Caco-2 (cell line): ENCODE data around the gene STX1A. TPM values are rescaled to one million over a fixed set of nuclear protein-coding genes. Genes with fewer than 3 reads are reported as not detected.

Experiments
- Bru-seq: library from RNA; stranded (reverse); fragments of 400-500 nt; gene quantifications from one replicate; lab custom pipeline; 2021; lab: Mats Ljungman, UMichigan
- BruChase-seq, 2 experiments: library from RNA; stranded (reverse); fragments of 400-500 nt; gene quantifications; one replicate each; lab custom pipeline; 2021; lab: Mats Ljungman, UMichigan
- BruUV-seq: library from RNA; stranded (reverse); fragments of 400-500 nt; replicated peaks from 2 replicates; lab custom pipeline; 2021; lab: Mats Ljungman, UMichigan
- CTCF ChIA-PET: fragments of 300-600 bp; sonication (Branson Sonifier 250); formaldehyde crosslinking; loops from one replicate; lab custom pipeline; 2022; ENCODE audit warnings: antibody characterized with exemption; lab: Charles Lee
- POLR2A ChIA-PET: fragments of 300-600 bp; sonication (Branson Sonifier 250); formaldehyde crosslinking; loops from one replicate; lab custom pipeline; 2022; ENCODE audit warnings: antibody characterized with exemption; lab: Charles Lee
- DNase-seq, 2 experiments: peaks; one replicate each; pipeline versions ENCODE4 v3.0.0 to v3.0.0-alpha.2; 2020 to 2022
- H3K27me3 ChIP-seq: replicated peaks from 2 replicates; pipeline ENCODE4 v1.6.0; 2011; ENCODE audit warnings: low read length; ENCODE audit not compliant: control insufficient read depth, insufficient read depth
- H3K36me3 ChIP-seq: 2 replicates; pipeline ENCODE4 v1.5.1; 2011; ENCODE audit warnings: low read length; ENCODE audit not compliant: control insufficient read depth, insufficient read depth
- H3K4me1 ChIP-seq: fragments of 250-450 bp; sonication (Bioruptor Pico); 2 replicates; pipeline ENCODE4 v1.5.1; 2020; ENCODE audit warnings: mild to moderate bottlenecking
- H3K4me3 ChIP-seq: 2 replicates; pipeline ENCODE4 v1.5.1; 2011; ENCODE audit warnings: low read depth, mild to moderate bottlenecking, control low read depth, low read length
- H3K9me3 ChIP-seq: fragments of 250-450 bp; sonication (Bioruptor Pico); 2 replicates; pipeline ENCODE4 v1.5.1; 2020; ENCODE audit warnings: mild to moderate bottlenecking, moderate library complexity
- H3K27ac Mint-ChIP-seq: one replicate; pipeline ENCODE4 v1.8.0; 2022; ENCODE audit warnings: mixed read lengths; ENCODE audit not compliant: unreplicated experiment
- H3K27me3 Mint-ChIP-seq: one replicate; pipeline ENCODE4 v1.8.0; 2022; ENCODE audit warnings: mixed read lengths; ENCODE audit not compliant: insufficient read depth, unreplicated experiment
- H3K36me3 Mint-ChIP-seq: one replicate; pipeline ENCODE4 v1.8.0; 2022; ENCODE audit warnings: mild to moderate bottlenecking, mixed read lengths; ENCODE audit not compliant: insufficient read depth, unreplicated experiment
- H3K4me1 Mint-ChIP-seq: one replicate; pipeline ENCODE4 v1.8.0; 2022; ENCODE audit warnings: low read depth, mixed read lengths; ENCODE audit not compliant: unreplicated experiment
- H3K4me3 Mint-ChIP-seq: one replicate; pipeline ENCODE4 v1.8.0; 2022; ENCODE audit warnings: mild to moderate bottlenecking, moderate library complexity, mixed read lengths; ENCODE audit not compliant: unreplicated experiment
- H3K9me3 Mint-ChIP-seq: one replicate; pipeline ENCODE4 v1.8.0; 2022; ENCODE audit warnings: mixed read lengths; ENCODE audit not compliant: unreplicated experiment
- intact Hi-C: fragments of 100-400 bp; cut with micrococcal nuclease; formaldehyde crosslinking; loops from one replicate; pipeline ENCODE4 v1.10.0; 2022; ENCODE audit not compliant: unreplicated experiment
- long read RNA-seq: library from polyadenylated mRNA; stranded (forward); transcript quantifications from one replicate; pipeline ENCODE4 v2.0.0, GENCODE V29; 2022
- total RNA-seq: library from RNA; stranded (reverse); gene quantifications from 2 replicates; pipeline ENCODE4 v1.2.3, GENCODE V29; 2022
- TF ChIP-seq, protein P1 (sequence below), 2 experiments: fragments of 200-600 bp in 1 of 2; IDR thresholded peaks; 1 replicate in 1 of 2; 2 replicates in 1 of 2; pipeline versions ENCODE4 v1.5.1 to v1.8.0; 2011 to 2022; ENCODE audit warnings: antibody characterized with exemption in 1 of 2, control low read depth in 1 of 2, inconsistent platforms in 1 of 2, low read depth in 1 of 2, low read length in 1 of 2, mild to moderate bottlenecking in 1 of 2, moderate library complexity in 1 of 2; ENCODE audit not compliant: insufficient read depth in 1 of 2, severe bottlenecking in 1 of 2, unreplicated experiment in 1 of 2

The STX1A gene
- total RNA-seq (26.4 and 28.6 TPM in 2 replicates), Bru-seq, nascent RNA (percentile 66 among the genes with signal in this experiment), BruChase-seq, experiment 1, labeled RNA remaining after a 2-hour chase (percentile 68 among the genes with signal in this experiment), BruChase-seq, experiment 2, labeled RNA remaining after a 6-hour chase (percentile 72 among the genes with signal in this experiment)
- long read RNA-seq, partial matches to known transcripts = 3 of 23 reads
- long read RNA-seq, other reads (novel, unspliced or antisense) = 19 of 23 reads

DNA sequence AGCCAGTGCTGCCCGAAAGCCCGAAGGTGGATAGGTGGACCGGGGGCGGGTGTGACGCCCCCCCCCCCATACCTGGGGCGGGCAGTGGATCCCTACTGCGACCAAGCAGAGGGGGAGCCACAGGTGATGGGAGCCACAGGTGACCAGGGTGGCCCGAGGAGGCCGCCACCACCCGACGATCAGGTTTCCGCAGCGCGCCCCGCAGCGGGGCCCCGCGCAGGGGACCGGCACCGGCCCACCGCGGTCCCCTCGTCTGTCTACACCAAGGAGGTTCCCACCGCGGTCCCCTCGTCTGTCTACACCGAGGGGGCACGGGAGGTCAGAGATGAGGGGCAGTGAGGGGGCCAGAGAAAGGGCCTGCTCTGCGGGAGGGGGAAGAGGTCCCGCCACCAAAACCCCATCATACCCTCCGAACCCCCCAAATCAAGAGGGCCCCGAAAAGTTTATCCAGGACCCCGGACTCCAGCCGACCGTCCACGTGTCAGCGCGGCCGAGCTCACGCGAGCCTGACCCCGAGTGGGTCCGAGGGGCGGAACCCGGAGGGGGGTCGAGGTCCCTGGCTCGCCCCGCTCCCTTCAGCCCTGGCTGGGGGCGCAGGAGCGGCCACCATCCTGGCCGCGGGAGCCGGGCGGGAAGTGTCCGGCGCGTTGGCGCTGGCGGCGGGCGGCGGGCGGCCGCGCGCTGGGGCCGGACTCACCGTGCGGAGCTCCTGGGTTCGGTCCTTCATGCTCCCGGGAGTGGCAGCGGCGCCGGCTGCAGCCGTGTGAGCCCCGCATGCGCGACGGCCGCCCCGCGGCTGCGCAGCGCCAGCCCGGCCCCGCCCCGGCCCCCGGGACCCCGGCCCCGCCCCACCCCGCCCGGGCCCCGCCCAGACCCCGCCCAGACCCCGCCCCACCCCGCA is at the start of gene STX1A:
STX1A (minus strand) TSS at position 765 of the 901 bp plus-strand sequence; CDS start at position 727, 38 bp downstream.
- ChIA-PET CTCF (interaction anchor here (0.5 to 1.6 kb wide), 6 partner anchors 10 to 137 kb away, joined by 3 to 7 read pairs (median 4); partner anchors contain the start of gene ABHD11), POLR2A (interaction anchor here (0.5 to 1.3 kb wide), 5 partner anchors 8 to 124 kb away, joined by 3 to 6 read pairs (median 4); partner anchors contain the start of gene ABHD11)
- H3K4me1 Mint-ChIP-seq = peaks cover 16% of the 10 kb centered on the region
- Histone ChIP-seq H3K27me3 (no peaks in the 10 kb centered on the region), H3K4me3 (peak within 1 kb of the TSS; percentile 89), H3K4me1 (peaks cover 38% of the 10 kb centered on the region), H3K36me3 (no peaks in the 10 kb centered on the region; the same call in 1 of the 2 replicates), H3K9me3 (no peaks in the 10 kb centered on the region)
- TSS peak; percentile 44 for BruUV-seq
- peaks cover 23% of the 10 kb centered on the region for H3K36me3 Mint-ChIP-seq
- H3K27me3 Mint-ChIP-seq = no peaks in the 10 kb centered on the region
- DNase-seq = peak; percentile 79 to 86
- intact Hi-C loops = loop anchor here (5.0 kb wide), 1 partner anchor 97 kb away; the partner anchor contains the start of gene MLXIPL
- H3K9me3 Mint-ChIP-seq = no peaks in the 10 kb centered on the region
- H3K4me3 Mint-ChIP-seq = peak within 1 kb of the TSS; percentile 73
- H3K27ac Mint-ChIP-seq = peak within 1 kb of the TSS; percentile 75
- TF ChIP-seq, protein P1, sequence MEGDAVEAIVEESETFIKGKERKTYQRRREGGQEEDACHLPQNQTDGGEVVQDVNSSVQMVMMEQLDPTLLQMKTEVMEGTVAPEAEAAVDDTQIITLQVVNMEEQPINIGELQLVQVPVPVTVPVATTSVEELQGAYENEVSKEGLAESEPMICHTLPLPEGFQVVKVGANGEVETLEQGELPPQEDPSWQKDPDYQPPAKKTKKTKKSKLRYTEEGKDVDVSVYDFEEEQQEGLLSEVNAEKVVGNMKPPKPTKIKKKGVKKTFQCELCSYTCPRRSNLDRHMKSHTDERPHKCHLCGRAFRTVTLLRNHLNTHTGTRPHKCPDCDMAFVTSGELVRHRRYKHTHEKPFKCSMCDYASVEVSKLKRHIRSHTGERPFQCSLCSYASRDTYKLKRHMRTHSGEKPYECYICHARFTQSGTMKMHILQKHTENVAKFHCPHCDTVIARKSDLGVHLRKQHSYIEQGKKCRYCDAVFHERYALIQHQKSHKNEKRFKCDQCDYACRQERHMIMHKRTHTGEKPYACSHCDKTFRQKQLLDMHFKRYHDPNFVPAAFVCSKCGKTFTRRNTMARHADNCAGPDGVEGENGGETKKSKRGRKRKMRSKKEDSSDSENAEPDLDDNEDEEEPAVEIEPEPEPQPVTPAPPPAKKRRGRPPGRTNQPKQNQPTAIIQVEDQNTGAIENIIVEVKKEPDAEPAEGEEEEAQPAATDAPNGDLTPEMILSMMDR (IDR thresholded peaks at IDR 0.05; ENCODE audit: insufficient read depth in 1 of 2, low read depth in 1 of 2, low read length in 1 of 2, severe bottlenecking in 1 of 2, unreplicated experiment in 1 of 2) = no peak

DNA sequence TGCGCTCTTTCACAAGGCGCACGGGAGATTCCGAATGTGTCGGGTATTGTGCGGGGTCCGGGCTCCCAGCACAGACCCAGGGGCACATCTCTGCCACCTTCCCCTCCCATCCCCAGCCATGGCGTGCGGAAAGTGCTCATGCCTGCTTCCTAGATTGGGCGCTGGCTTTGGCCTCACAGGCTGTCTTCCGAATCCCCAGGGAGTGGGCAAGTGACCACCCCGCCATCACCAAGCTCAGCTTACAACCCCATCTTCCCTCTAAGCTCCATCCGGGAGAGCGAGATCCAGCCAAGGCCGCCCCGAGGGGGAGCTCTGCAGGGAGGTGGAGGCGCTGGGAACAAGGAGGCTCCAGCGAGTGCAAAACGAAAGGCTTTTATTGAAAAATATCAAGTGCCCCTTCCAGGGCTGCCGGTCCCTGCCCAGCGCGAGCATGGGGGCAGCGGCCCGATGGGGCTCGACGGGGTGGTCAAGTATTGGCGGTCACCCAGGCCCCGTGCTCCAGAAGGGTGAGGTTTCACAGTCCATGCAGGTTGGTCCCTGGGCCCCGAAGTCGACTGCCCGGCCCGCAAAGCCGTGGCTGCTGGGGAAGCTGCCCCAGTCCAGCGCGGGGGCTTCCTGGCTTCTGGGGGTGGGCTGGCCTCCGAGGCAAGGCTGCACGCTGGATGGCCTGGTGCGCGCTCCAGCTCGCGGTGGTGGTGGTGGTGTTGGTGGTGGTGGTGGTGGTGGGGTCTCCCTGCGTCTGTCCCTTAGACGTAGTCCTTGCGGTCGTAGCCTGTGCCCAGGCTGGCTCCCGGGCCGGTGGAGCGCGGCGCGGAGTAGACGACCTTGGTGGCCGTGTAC is 49.4 kb upstream of the STX1A start:
- H3K9me3 Mint-ChIP-seq = no peaks in the 10 kb centered on the region
- intact Hi-C loops = no loop called here
- H3K4me3 ChIP-seq = peak overlapping the region; percentile 66
- H3K36me3 ChIP-seq = no peaks in the 10 kb centered on the region; the same call in 1 of the 2 replicates
- peaks cover 9% of the 10 kb centered on the region for H3K4me1 ChIP-seq
- no peak overlapping the region for H3K27ac Mint-ChIP-seq
- BruUV-seq = no TSS peak
- peaks cover 12% of the 10 kb centered on the region for H3K4me1 Mint-ChIP-seq
- H3K9me3 ChIP-seq = no peaks in the 10 kb centered on the region
- no peaks in the 10 kb centered on the region for H3K27me3 Mint-ChIP-seq
- H3K4me3 Mint-ChIP-seq = peak overlapping the region; percentile 81
- DNase-seq = no peak
- POLR2A ChIA-PET = no interaction called here
- CTCF ChIA-PET = interaction anchor here (1.3 kb wide), 1 partner anchor 34 kb away, joined by 3 read pairs; no protein-coding TSS in a partner anchor
- H3K27me3 ChIP-seq = no peaks in the 10 kb centered on the region
- TF ChIP-seq, protein P1 (IDR thresholded peaks at IDR 0.05; ENCODE audit: insufficient read depth in 1 of 2, low read depth in 1 of 2, low read length in 1 of 2, severe bottlenecking in 1 of 2, unreplicated experiment in 1 of 2) = no peak
- H3K36me3 Mint-ChIP-seq = peaks cover 18% of the 10 kb centered on the region
